GM12878 (cell line): ENCODE results near the gene NMD3. TPM values are rescaled to one million over a fixed set of nuclear protein-coding genes. Genes with fewer than 3 reads are reported as not detected.

ENCODE experiments used
- polyA plus RNA-seq, 11 experiments: library from polyadenylated mRNA; depleted of rRNA in 4 of 11; unstranded in 6 of 11; stranded (reverse) in 5 of 11; fragments of >200 nt; fragmentation: Nextera tagmentation in 4 of 11; fragmentation: Illumina TruSeq in 1 of 11; extraction: Ambion mirVana in 4 of 11; extraction: Trizol in 1 of 11; gene quantifications; 1 replicate in 1 of 11; 2 replicates in 10 of 11; pipeline versions ENCODE4 v1.2.1 to v1.2.3, GENCODE V29; 2011 to 2016; ENCODE audit warnings: inconsistent platforms in 2 of 11, missing spikeins in 2 of 11, low read depth in 1 of 11
- small RNA-seq: library from RNA; depleted of rRNA; stranded (forward); fragments of <200 nt; gene quantifications from one replicate; pipeline ENCODE3, GENCODE V24; 2014
- total RNA-seq, 4 experiments: library from RNA; depleted of rRNA in 3 of 4; stranded (reverse); fragments of >200 nt in 3 of 4; fragmentation: Illumina TruSeq in 1 of 4; extraction: Trizol in 1 of 4; gene quantifications; 2 replicates each; pipeline versions ENCODE4 v1.2.1 to v1.2.3, GENCODE V29; 2013 to 2021

NMD3 gene
- total and polyA plus RNA-seq, 10 of the 15 experiments (the other 5 are each of a cell fraction or from before 2014, with no cell fraction given), result 34.2 to 66.8 (median 55.7) TPM

Small RNA genes lying within 50 kb of the gene (small RNA-seq; reads per million reads assigned to genes)
- not detected for gene AC108738.1

Other genes starting within 250 kb of the NMD3 start
- 0.23 and 0.33 TPM in 2 replicates for gene B3GALNT1, start 116.0 kb upstream of the NMD3 start, total RNA-seq (2014; rRNA removed)
- gene B3GALNT1, start 116.0 kb upstream of the NMD3 start, total RNA-seq (2014; rRNA removed; fragmentation: Illumina TruSeq; extraction: Trizol), result 0.09 and 0.14 TPM in 2 replicates
- gene B3GALNT1, start 116.0 kb upstream of the NMD3 start, total RNA-seq (2021), result not detected in 2 replicates
- 0.81 and 0.95 TPM in 2 replicates for gene B3GALNT1, start 116.0 kb upstream of the NMD3 start, polyA plus RNA-seq (2011; rRNA removed)
- 0.05 and 0.16 TPM in 2 replicates for gene B3GALNT1, start 116.0 kb upstream of the NMD3 start, polyA plus RNA-seq (2014; fragmentation: Illumina TruSeq; extraction: Trizol)
- under 1 TPM; 0.04 to 0.27 TPM for gene B3GALNT1, start 116.0 kb upstream of the NMD3 start, polyA plus RNA-seq (2014; fragmentation: Nextera tagmentation; extraction: Ambion mirVana)
- 0.15 TPM in 1 of 2 replicates, not detected in the other for gene B3GALNT1, start 116.0 kb upstream of the NMD3 start, polyA plus RNA-seq (2014; rRNA removed)
- under 1 TPM in 1 of 2 experiments, not detected in 1; 0.18 TPM for gene B3GALNT1, start 116.0 kb upstream of the NMD3 start, polyA plus RNA-seq (2016; fragmentation: Nextera tagmentation; extraction: Ambion mirVana)
- 1.0 and 1.2 TPM in 2 replicates for gene SPTSSB, start 150.2 kb downstream of the NMD3 start, total RNA-seq (2014; rRNA removed)
- 0.74 and 1.2 TPM in 2 replicates for gene SPTSSB, start 150.2 kb downstream of the NMD3 start, total RNA-seq (2014; rRNA removed; fragmentation: Illumina TruSeq; extraction: Trizol)
- gene SPTSSB, start 150.2 kb downstream of the NMD3 start, total RNA-seq (2021), result 1.1 and 1.8 TPM in 2 replicates
- gene SPTSSB, start 150.2 kb downstream of the NMD3 start, polyA plus RNA-seq (2011; rRNA removed), result 30.6 and 41.8 TPM in 2 replicates
- gene SPTSSB, start 150.2 kb downstream of the NMD3 start, polyA plus RNA-seq (2014; fragmentation: Illumina TruSeq; extraction: Trizol), result 0.66 and 0.86 TPM in 2 replicates
- gene SPTSSB, start 150.2 kb downstream of the NMD3 start, polyA plus RNA-seq (2014; fragmentation: Nextera tagmentation; extraction: Ambion mirVana), result 1 to 10 TPM in 1 of 2 experiments, under 1 TPM in 1; 0.60 to 1.3 TPM
- gene SPTSSB, start 150.2 kb downstream of the NMD3 start, polyA plus RNA-seq (2014; rRNA removed), result 0.30 and 0.81 TPM in 2 replicates
- under 1 TPM; 0.19 to 0.64 TPM for gene SPTSSB, start 150.2 kb downstream of the NMD3 start, polyA plus RNA-seq (2016; fragmentation: Nextera tagmentation; extraction: Ambion mirVana)